ENCODE measurements around the gene TUBA1C. TPM values are rescaled to one million over a fixed set of nuclear protein-coding genes. Genes with fewer than 3 reads are reported as not detected.
A peak's percentile ranks its signal among the peaks of the same experiment; 100 is the strongest.

TUBA1C gene
- total and polyA plus RNA-seq, 9 of the 15 experiments (the other 6 are each of a cell fraction or from before 2014, with no cell fraction given): 755 to 3,012 (median 914) TPM

DNA sequence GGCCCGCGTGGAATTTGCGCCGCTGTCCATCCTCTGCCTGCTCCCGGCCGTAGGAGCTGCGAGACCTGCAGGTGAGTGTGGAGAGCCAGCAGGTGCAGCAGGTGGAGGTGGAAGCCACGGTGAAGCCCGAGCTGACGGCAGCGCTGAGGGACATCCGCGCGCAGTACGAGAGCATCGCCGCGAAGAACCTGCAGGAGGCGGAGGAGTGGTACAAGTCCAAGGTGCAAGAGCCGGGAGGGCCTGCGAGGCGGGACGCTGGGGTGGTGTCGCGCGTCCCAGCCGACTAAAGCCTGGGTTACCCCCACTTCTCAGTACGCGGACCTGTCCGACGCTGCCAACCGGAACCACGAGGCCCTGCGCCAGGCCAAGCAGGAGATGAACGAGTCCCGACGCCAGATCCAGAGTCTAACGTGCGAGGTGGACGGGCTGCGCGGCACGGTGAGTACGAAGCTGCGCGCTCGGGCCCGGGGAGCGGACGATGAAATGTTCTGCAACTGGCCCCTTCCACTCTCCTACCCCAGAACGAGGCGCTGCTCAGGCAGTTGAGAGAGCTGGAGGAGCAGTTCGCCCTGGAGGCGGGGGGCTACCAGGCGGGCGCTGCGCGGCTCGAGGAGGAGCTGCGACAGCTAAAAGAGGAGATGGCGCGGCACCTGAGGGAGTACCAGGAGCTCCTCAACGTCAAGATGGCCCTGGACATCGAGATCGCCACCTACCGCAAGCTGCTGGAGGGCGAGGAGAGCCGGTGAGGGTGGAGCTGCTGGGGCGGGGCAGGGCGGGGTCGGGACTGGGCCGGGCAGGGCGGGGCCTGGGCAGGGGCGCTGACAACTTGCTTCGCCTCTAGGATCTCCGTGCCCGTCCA is 32.2 kb downstream of the TUBA1C start (continued):
- TF ChIP-seq GABPB1 (CRISPR knock-in tag; IDR thresholded peaks at IDR 0.05) (peak; percentile 30; the same call in 1 of the 2 replicates), GTF2F1 (IDR thresholded peaks at IDR 0.05; ENCODE audit: low read depth, low read length) (no peak), POLR3A (IDR thresholded peaks at IDR 0.05; ENCODE audit: borderline replicate concordance, extremely low read depth, insufficient read depth, insufficient read length) (no peak), ZNF3 (CRISPR knock-in tag; IDR thresholded peaks at IDR 0.05) (no peak), PML (IDR thresholded peaks at IDR 0.05; ENCODE audit: low read length) (no peak; the same call in 1 of the 2 replicates), ATF7 (IDR thresholded peaks at IDR 0.05) (0 out of 2 replicates have a peak, but pooled peaks have one; percentile 1), PHF8 (IDR thresholded peaks at IDR 0.05; ENCODE audit: borderline replicate concordance, low read length) (peak; percentile 40; the same call in 1 of the 2 replicates), CC2D1A (IDR thresholded peaks at IDR 0.05) (no peak), NR1H2 (CRISPR knock-in tag; IDR thresholded peaks at IDR 0.05) (0 out of 2 replicates have a peak, but pooled peaks have one; percentile 79), ZNF121 (CRISPR knock-in tag; conservative IDR thresholded peaks at IDR 0.05) (no peak), MEF2A (IDR thresholded peaks at IDR 0.05; ENCODE audit: control insufficient read depth, low read depth, low read length) (no peak), ARNT (IDR thresholded peaks at IDR 0.05) (no peak), ZKSCAN8 (CRISPR knock-in tag; IDR thresholded peaks at IDR 0.05) (no peak), ZNF143 (CRISPR knock-in tag; IDR thresholded peaks at IDR 0.05) (no peak), ZSCAN32 (CRISPR knock-in tag; IDR thresholded peaks at IDR 0.05) (no peak), CBX3 (IDR thresholded peaks at IDR 0.05; ENCODE audit: borderline replicate concordance in 1 of 2, low read length in 2 of 2) (no peak), RHOXF2B (CRISPR knock-in tag; conservative IDR thresholded peaks at IDR 0.05) (no peak), KHSRP (IDR thresholded peaks at IDR 0.05) (no peak), C11orf30 (IDR thresholded peaks at IDR 0.05; ENCODE audit: low read depth) (no peak), NR2F6 (CRISPR knock-in tag; IDR thresholded peaks at IDR 0.05) (no peak)
- TF ChIP-seq, protein P1, sequence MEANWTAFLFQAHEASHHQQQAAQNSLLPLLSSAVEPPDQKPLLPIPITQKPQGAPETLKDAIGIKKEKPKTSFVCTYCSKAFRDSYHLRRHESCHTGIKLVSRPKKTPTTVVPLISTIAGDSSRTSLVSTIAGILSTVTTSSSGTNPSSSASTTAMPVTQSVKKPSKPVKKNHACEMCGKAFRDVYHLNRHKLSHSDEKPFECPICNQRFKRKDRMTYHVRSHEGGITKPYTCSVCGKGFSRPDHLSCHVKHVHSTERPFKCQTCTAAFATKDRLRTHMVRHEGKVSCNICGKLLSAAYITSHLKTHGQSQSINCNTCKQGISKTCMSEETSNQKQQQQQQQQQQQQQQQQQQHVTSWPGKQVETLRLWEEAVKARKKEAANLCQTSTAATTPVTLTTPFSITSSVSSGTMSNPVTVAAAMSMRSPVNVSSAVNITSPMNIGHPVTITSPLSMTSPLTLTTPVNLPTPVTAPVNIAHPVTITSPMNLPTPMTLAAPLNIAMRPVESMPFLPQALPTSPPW (CRISPR knock-in tag; IDR thresholded peaks at IDR 0.05): peak; percentile 80
- TF ChIP-seq, protein P2, sequence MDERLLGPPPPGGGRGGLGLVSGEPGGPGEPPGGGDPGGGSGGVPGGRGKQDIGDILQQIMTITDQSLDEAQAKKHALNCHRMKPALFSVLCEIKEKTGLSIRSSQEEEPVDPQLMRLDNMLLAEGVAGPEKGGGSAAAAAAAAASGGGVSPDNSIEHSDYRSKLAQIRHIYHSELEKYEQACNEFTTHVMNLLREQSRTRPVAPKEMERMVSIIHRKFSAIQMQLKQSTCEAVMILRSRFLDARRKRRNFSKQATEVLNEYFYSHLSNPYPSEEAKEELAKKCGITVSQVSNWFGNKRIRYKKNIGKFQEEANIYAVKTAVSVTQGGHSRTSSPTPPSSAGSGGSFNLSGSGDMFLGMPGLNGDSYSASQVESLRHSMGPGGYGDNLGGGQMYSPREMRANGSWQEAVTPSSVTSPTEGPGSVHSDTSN (CRISPR knock-in tag; IDR thresholded peaks at IDR 0.05; ENCODE audit: low read depth): no peak
- TF ChIP-seq, protein P2 (tag; conservative IDR thresholded peaks at IDR 0.05; ENCODE audit: low read depth): no peak
- TF ChIP-seq, protein P3, sequence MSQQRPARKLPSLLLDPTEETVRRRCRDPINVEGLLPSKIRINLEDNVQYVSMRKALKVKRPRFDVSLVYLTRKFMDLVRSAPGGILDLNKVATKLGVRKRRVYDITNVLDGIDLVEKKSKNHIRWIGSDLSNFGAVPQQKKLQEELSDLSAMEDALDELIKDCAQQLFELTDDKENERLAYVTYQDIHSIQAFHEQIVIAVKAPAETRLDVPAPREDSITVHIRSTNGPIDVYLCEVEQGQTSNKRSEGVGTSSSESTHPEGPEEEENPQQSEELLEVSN (IDR thresholded peaks at IDR 0.05; ENCODE audit: borderline replicate concordance in 1 of 2, extremely low read depth in 1 of 2, insufficient read depth in 1 of 2, insufficient read length in 1 of 2, low read depth in 1 of 2, low read length in 1 of 2, poor library complexity in 1 of 2, severe bottlenecking in 1 of 2): peak; percentile 24 to 46

All from K562 (cell line).